HG03108 (cell line): Measurements from ENCODE around the gene KIAA1671.
"Not testable (repeated sequence)": the region's sequence is repeated elsewhere in the genome, so short reads cannot be mapped to it uniquely, and the experiment has no call there.

ENCODE experiments used
- ATAC-seq: cut with Tn5 transposase; IDR thresholded peaks from one replicate; pipeline ENCODE4 v1.9.1; 2021; ENCODE audit warnings: moderate library complexity; ENCODE audit not compliant: unreplicated experiment

The KIAA1671 gene

GRCh38 chr22:25161916-25162530 lies 209.5 kb downstream of the KIAA1671 start:
- ATAC-seq = no peak

GRCh38 chr22:25162561-25162960 lies 210.0 kb downstream of the KIAA1671 start:
- ATAC-seq = no peak

GRCh38 chr22:25165785-25166184 lies 213.3 kb downstream of the KIAA1671 start:
- no peak for ATAC-seq

GRCh38 chr22:25166266-25167040 lies 213.9 kb downstream of the KIAA1671 start:
- no peak for ATAC-seq

GRCh38 chr22:25167082-25167481 lies 214.6 kb downstream of the KIAA1671 start:
- ATAC-seq = no peak

- ATAC-seq = no peak
Measured at GRCh38 chr22:25167834-25168601, 215.5 kb downstream of the KIAA1671 start.

- ATAC-seq = no peak
Measured at GRCh38 chr22:25169278-25170031, 216.9 kb downstream of the KIAA1671 start.

GRCh38 chr22:25170426-25170980 lies 218.0 kb downstream of the KIAA1671 start:
- no peak for ATAC-seq

- no peak for ATAC-seq
Measured at GRCh38 chr22:25172153-25172552, 219.6 kb downstream of the KIAA1671 start.

- ATAC-seq = no peak
Measured at GRCh38 chr22:25174156-25174887, 221.8 kb downstream of the KIAA1671 start.

- no peak for ATAC-seq
Measured at GRCh38 chr22:25174888-25175411, 222.4 kb downstream of the KIAA1671 start.

- no peak for ATAC-seq
Measured at GRCh38 chr22:25176175-25176574, 223.7 kb downstream of the KIAA1671 start.

GRCh38 chr22:25176799-25177198 lies 224.3 kb downstream of the KIAA1671 start:
- ATAC-seq = no peak

- no peak for ATAC-seq
Measured at GRCh38 chr22:25177226-25177625, 224.7 kb downstream of the KIAA1671 start.

- ATAC-seq = no peak
Measured at GRCh38 chr22:25177895-25178294, 225.4 kb downstream of the KIAA1671 start.

GRCh38 chr22:25178348-25178747 lies 225.8 kb downstream of the KIAA1671 start:
- not testable (repeated sequence) for ATAC-seq

- ATAC-seq = not testable (repeated sequence)
Measured at GRCh38 chr22:25178869-25179631, 226.5 kb downstream of the KIAA1671 start.

GRCh38 chr22:25182131-25183110 lies 229.9 kb downstream of the KIAA1671 start:
- no peak for ATAC-seq
